Endothelial cell of umbilical vein (primary cell): Measurements from ENCODE around the gene KIF26A.

Experiments used
- CTCF ChIP-seq, 2 donors: IDR thresholded peaks; 1 replicate in 1 of 2; 2 replicates in 1 of 2; pipeline ENCODE4 v1.5.1; 2011; ENCODE audit warnings: low read length in 2 of 2, mild to moderate bottlenecking in 2 of 2, moderate library complexity in 2 of 2, control low read depth in 1 of 2, inconsistent platforms in 1 of 2, low read depth in 1 of 2; ENCODE audit not compliant: insufficient read depth in 1 of 2; ENCODE audit errors: extremely low read depth in 1 of 2
- EZH2 ChIP-seq: IDR thresholded peaks from 2 replicates; pipeline ENCODE4 v1.6.1; 2012; ENCODE audit warnings: borderline replicate concordance, low read depth, mild to moderate bottlenecking, moderate library complexity, low read length, inconsistent platforms; ENCODE audit not compliant: severe bottlenecking
- FOS ChIP-seq: IDR thresholded peaks from 2 replicates; pipeline ENCODE4 v1.6.1; 2011; ENCODE audit warnings: mild to moderate bottlenecking, low read length, moderate library complexity, borderline replicate concordance; ENCODE audit not compliant: insufficient read depth
- MAX ChIP-seq: IDR thresholded peaks from 2 replicates; pipeline ENCODE4 v1.6.1; 2011; ENCODE audit not compliant: insufficient read depth, insufficient read length
- MYC ChIP-seq: IDR thresholded peaks from one replicate; pipeline ENCODE4 v1.6.1; 2011; ENCODE audit warnings: mild to moderate bottlenecking, low read depth, low read length
- POLR2A ChIP-seq: IDR thresholded peaks from 2 replicates; pipeline ENCODE4 v1.6.1; 2012; ENCODE audit warnings: low read depth, mild to moderate bottlenecking, control low read depth, low read length
- POLR2AphosphoS5 ChIP-seq: IDR thresholded peaks from 2 replicates; pipeline ENCODE4 v1.6.1; 2012; ENCODE audit warnings: low read depth, mild to moderate bottlenecking, control low read depth, low read length, moderate library complexity; ENCODE audit not compliant: insufficient read depth

- TF ChIP-seq MAX (no peak), MYC (no peak), CTCF (IDR thresholded peaks at IDR 0.05; ENCODE audit: extremely low read depth in 1 of 2, insufficient read depth in 1 of 2, low read depth in 1 of 2, low read length in 2 of 2) (no peak), POLR2AphosphoS5 (no peak), POLR2A (no peak), FOS (no peak), EZH2 (no peak)
These were observed 22.6 kb upstream of the KIF26A start for GRCh38 chr14:104115691-104116287.
